IPS-11a (cell line): ENCODE data around the gene PRKCA.

ENCODE experiments used
- H3K4me3 ChIP-seq: one replicate; pipeline ENCODE4 v1.5.1; 2013; ENCODE audit warnings: low read depth, low read length, control low read depth

PRKCA gene

GRCh38 chr17:66753126-66753920 is 450.9 kb downstream of the PRKCA start:
- H3K4me3 ChIP-seq, result no peak overlapping the region

- no peak overlapping the region for H3K4me3 ChIP-seq
These were observed 452.9 kb downstream of the PRKCA start for GRCh38 chr17:66755101-66755943.

- no peak overlapping the region for H3K4me3 ChIP-seq
These were observed 453.5 kb downstream of the PRKCA start for GRCh38 chr17:66755944-66756290.

- H3K4me3 ChIP-seq, result no peak overlapping the region
These were observed 457.9 kb downstream of the PRKCA start for GRCh38 chr17:66760324-66760723.

- no peak overlapping the region for H3K4me3 ChIP-seq
These were observed 459.9 kb downstream of the PRKCA start for GRCh38 chr17:66762276-66762675.

- H3K4me3 ChIP-seq, result no peak overlapping the region
These were observed 460.6 kb downstream of the PRKCA start for GRCh38 chr17:66763056-66763455.

- H3K4me3 ChIP-seq, result no peak overlapping the region
These were observed 462.1 kb downstream of the PRKCA start for GRCh38 chr17:66764506-66764905.

GRCh38 chr17:66767154-66767933 is 464.9 kb downstream of the PRKCA start:
- no peak overlapping the region for H3K4me3 ChIP-seq

- H3K4me3 ChIP-seq, result no peak overlapping the region
These were observed 467.5 kb downstream of the PRKCA start for GRCh38 chr17:66769911-66770310.

- H3K4me3 ChIP-seq, result no peak overlapping the region
These were observed 469.9 kb downstream of the PRKCA start for GRCh38 chr17:66772148-66772812.

- H3K4me3 ChIP-seq, result no peak overlapping the region
These were observed 472.9 kb downstream of the PRKCA start for GRCh38 chr17:66775271-66775670.

- H3K4me3 ChIP-seq, result no peak overlapping the region
These were observed 473.5 kb downstream of the PRKCA start for GRCh38 chr17:66775881-66776400.

GRCh38 chr17:66776999-66777688 is 474.7 kb downstream of the PRKCA start:
- no peak overlapping the region for H3K4me3 ChIP-seq

- H3K4me3 ChIP-seq, result no peak overlapping the region
These were observed 475.3 kb downstream of the PRKCA start for GRCh38 chr17:66777689-66778225.

GRCh38 chr17:66778531-66779236 is 476.3 kb downstream of the PRKCA start:
- H3K4me3 ChIP-seq, result no peak overlapping the region

- no peak overlapping the region for H3K4me3 ChIP-seq
These were observed 476.8 kb downstream of the PRKCA start for GRCh38 chr17:66779237-66779606.

- H3K4me3 ChIP-seq, result no peak overlapping the region
These were observed 478.7 kb downstream of the PRKCA start for GRCh38 chr17:66781135-66781534.

GRCh38 chr17:66782851-66783250 is 480.4 kb downstream of the PRKCA start:
- no peak overlapping the region for H3K4me3 ChIP-seq
